ENCODE results near the gene BBX.
"Not testable (repeated sequence)": the region's sequence is repeated elsewhere in the genome, so short reads cannot be mapped to it uniquely, and the experiment has no call there.

Gene BBX

GRCh38 chr3:107542665-107543064 is 19.9 kb downstream of the BBX start:
- FAIRE-seq: no peak
- DNase-seq (ENCODE audit: low spot score): no peak

GRCh38 chr3:107543666-107544065 is 20.9 kb downstream of the BBX start:
- FAIRE-seq: no peak
- DNase-seq (ENCODE audit: low spot score): no peak

DNA sequence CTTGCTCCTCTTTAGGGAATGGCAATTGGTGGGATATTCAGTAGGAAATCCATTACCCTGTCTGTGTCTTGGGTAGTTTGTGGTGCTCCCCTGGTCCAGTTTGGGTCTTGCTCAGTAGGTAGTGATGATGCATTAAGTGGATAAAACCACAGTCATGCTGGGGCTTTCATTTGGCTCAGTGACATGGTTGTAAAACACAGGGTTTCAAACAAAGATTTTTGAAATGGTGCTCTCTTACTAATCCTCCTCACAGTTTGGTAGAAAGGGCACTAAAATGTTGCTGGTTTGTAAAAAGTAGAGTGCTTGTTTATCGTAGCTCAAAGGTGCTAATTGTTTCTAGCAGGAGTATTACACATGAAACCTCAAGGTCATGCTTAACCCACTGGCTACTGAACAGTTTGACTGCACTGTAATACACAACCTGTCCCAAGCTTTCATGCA is 22.9 kb downstream of the BBX start:
- no peak for DNase-seq (ENCODE audit: low spot score)
- no peak for FAIRE-seq

DNA sequence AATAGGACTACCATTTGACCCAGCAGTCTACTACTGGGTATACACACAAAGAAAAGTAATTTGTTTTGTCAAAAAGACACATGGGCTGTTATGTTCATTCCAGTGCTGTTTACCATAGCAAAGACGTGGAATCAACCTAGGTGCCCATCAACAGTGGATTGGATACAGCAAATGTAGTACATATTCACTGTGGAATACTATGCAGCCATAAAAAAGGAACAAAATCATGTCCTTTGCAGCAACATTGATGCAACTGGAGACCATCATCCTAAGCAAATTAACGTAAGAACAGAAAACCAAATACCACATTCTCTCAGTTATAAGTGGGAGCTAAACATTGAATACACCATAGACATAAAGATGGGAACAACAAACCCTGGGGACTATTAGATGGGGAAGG is 25.8 kb downstream of the BBX start:
- peak; percentile 42 for FAIRE-seq

GRCh38 chr3:107555359-107555758 is 32.6 kb downstream of the BBX start:
- no peak for FAIRE-seq
- DNase-seq (ENCODE audit: low spot score): no peak

More for the DNA sequence above, 25.8 kb downstream of the BBX start:
- no peak for DNase-seq (ENCODE audit: low spot score)

DNA sequence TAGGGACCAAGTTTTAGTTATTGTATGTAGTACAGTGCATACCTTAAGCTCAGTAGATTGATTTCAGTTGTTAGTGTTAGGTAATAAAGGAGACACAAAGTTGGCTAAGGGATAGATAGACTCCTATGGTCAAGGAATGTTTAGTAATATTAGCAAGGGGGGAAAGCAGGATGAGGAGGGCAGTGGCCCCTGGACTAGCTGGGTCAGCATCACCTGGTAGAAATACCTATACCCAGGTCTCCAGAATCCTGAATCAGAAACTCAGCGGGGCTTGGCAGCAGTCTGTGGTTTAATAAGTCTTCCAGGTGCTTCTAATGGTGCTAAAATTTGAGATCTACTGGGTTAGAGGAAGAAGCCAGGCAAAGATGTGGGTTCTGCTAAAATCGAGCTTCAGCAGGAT is 35.0 kb downstream of the BBX start:
- FAIRE-seq: no peak
- no peak for DNase-seq (ENCODE audit: low spot score)

DNA sequence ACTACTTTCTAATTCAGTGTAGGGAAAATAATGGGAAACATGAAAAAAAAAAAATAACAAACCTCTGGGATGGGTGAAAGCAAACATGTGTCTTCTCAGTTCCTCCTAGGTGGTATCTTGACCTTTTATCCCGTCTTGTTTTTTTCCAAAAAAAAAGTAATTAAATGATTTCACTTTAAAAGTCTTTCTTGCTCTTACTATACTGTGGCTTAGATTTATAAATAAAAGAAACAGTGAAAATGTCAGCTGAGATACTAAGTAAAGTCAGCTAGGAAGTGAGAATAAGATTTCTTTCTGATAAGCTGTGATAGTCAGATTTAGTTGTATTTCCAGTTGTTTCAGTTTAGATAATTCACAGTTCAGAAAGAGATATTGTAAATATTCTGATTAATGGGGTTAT is 37.4 kb downstream of the BBX start:
- FAIRE-seq: no peak
- no peak for DNase-seq (ENCODE audit: low spot score)

GRCh38 chr3:107561980-107562379 is 39.2 kb downstream of the BBX start:
- FAIRE-seq: no peak
- DNase-seq (ENCODE audit: low spot score): no peak

DNA sequence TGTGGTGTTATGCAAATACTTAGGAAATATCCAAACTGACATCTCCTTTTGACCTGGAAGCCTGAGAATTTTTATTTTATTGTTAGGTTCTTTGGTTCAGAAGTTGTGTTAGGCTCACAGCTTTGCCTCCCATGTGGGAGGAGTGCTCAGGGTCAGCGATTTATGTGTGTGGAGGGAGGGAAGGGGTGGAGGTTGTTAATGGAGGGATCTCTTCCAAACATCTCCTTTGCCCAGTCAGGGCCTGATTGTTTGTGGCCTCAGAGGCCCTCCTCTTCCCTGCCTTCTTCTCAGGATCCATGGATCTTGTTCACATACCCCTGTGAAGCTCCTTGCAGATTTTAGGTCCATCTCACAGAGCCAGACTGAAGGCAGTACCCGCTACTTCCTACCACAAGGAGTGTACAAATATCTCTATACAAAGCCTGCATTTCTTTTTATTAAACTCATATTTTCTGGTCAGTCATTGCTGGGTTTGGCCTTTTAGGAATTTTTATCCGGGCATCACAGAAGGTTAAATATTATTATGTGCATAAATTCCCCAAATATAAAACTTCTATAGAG is 40.3 kb downstream of the BBX start:
- no peak for DNase-seq (ENCODE audit: low spot score)

DNA sequence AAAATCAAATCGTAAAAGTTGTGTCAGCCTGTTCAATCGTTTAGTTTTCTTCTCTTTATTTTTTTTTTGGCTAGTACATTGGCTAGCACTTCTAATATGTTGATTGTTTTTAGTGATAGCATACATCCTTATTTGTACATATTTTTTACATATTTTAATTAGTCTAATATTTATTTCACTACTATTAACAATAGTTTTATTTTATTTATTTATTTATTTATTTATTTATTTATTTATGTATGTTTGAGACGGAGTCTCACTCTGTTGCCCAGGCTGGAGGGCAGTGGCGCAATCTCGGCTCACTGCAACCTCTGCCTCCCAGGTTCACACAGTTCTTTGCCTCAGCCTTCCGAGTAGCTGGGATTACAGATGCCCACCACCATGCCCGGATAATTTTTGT is 42.5 kb downstream of the BBX start:
- FAIRE-seq; DNase-seq (ENCODE audit: low spot score): not testable (repeated sequence)

More for the DNA sequence above, 40.3 kb downstream of the BBX start:
- FAIRE-seq: no peak

- peak; percentile 50 for FAIRE-seq
- not testable (repeated sequence) for DNase-seq (ENCODE audit: low spot score)
Measured at GRCh38 chr3:107571089-107571488, 48.3 kb downstream of the BBX start.

DNA sequence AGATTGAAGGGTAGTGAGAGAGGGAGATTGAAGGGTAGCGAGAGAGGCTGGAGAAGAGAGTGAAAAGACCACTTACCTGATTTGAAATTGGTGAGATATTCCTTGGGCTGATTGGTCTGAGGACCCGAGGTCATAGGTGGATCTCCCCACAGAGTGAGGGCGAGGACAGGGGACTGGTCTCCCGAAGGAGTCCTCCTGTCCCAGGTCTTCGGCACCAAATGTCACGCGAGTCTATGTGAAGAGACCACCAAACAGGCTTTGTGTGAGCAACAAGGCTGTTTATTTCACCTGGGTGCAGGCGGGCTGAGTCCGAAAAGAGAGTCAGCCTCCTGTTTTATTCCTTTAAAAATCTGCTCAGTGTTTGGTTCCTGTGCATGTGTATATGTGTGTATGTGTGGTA is 48.7 kb downstream of the BBX start:
- FAIRE-seq; DNase-seq (ENCODE audit: low spot score): not testable (repeated sequence)

- FAIRE-seq (no peak), DNase-seq (ENCODE audit: low spot score) (peak; percentile 21)
Measured at GRCh38 chr3:107574650-107575049, 51.9 kb downstream of the BBX start.

- DNase-seq (ENCODE audit: low spot score) (no peak), FAIRE-seq (no peak)
Measured at GRCh38 chr3:107578091-107578490, 55.3 kb downstream of the BBX start.

GRCh38 chr3:107578523-107578922 is 55.8 kb downstream of the BBX start:
- FAIRE-seq (no peak), DNase-seq (ENCODE audit: low spot score) (peak; percentile 12)

DNA sequence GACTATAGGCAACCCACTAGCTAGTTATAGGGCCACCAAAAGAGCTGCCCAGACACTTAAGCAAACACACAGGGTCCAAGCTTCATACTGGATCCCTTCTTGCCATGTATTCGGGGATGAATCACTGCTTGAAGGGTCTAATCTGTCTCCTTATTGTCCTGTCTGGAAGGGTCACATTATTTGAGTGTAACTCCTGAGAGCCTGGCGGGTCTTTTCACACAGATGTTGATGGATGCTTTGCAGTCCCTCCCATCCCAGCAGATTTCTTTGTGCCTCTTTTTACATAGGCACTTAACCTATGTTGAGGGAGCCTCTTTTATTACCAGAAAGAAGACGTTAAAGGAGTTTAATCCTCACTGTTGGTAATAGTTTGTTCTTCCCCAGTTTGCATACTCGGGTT is 56.6 kb downstream of the BBX start:
- FAIRE-seq: no peak
- no peak for DNase-seq (ENCODE audit: low spot score)

DNA sequence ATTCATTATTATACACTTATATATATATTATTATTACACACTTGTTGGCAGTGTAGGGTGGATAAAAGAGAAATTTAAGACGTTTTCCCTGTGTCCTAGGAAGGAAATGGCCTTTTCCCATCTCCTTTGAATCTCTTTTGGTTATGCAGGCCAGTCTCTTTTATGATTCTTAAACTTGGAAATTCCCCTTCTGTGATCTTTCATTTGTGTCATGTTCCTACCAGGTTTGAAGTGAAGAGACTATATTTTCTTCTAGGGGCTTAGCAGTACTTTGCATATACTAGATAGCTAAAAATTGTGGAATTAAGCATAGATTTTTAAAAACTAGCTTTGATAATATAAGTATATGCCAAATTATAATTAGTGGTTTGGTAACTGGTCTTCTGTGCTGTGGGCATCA is 58.5 kb downstream of the BBX start:
- no peak for FAIRE-seq
- DNase-seq (ENCODE audit: low spot score): no peak

DNA sequence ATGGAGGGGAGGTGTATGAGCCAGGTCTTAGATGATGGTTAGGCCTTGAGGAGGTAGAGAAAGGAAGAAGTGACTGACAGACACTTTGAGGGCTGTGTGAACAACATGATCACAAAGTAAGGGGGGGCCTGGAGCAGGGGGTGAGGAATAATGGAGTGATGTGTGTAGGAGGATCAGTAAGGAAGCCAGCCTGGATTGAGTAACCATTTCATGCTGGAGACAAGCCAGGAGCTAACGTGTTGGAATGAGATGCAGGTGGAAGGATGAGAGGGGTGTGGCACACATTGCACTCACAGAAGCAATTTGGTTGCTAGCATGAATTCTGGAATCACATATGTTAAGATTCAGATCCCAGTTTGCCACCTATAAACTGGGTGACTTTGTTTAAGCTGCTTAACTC is 65.5 kb downstream of the BBX start:
- FAIRE-seq (peak; percentile 30), DNase-seq (ENCODE audit: low spot score) (no peak)

DNA sequence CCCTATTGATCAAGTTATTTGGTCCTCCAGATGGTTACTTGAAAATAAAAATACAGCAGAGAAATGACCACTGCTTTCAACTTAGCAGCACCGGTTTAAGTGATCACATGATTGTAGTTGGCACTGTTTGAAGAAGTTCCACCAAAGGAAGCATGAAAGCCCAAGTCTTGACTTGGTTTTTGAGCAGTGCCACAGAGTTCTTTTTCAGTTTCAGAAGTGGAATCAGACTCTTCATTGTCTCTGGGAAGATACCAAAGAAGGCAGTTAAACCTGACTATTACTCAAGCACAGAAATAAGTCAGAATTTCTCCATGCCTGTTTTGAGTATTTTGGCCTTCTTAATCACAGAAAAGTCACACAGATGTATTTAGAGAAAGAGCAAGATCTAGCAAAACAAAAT is 66.7 kb downstream of the BBX start:
- DNase-seq (ENCODE audit: low spot score): no peak
- no peak for FAIRE-seq

GRCh38 chr3:107590786-107591185 is 68.0 kb downstream of the BBX start:
- FAIRE-seq: no peak

DNA sequence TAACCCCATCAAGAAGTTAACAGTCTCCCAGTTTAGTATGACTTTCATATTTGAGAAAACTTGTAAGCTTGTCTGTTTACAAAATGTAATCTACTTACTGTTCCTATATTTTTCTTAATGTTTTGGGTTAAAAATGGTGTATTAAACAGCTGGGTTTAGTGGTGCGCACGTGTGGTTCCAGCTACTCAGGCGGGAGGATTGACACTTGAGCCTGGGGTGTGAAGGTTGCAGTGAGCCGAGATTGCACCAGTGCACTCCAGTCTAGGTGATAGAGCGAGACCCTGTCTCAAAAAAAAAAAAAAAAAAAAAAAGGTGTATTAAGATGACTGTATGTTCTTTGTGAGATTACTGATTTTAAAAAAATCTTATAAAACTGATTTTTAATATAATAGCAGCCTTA is 69.3 kb downstream of the BBX start:
- no peak for FAIRE-seq
- no peak for DNase-seq (ENCODE audit: low spot score)

More at GRCh38 chr3:107590786-107591185, 68.0 kb downstream of the BBX start:
- no peak for DNase-seq (ENCODE audit: low spot score)

DNA sequence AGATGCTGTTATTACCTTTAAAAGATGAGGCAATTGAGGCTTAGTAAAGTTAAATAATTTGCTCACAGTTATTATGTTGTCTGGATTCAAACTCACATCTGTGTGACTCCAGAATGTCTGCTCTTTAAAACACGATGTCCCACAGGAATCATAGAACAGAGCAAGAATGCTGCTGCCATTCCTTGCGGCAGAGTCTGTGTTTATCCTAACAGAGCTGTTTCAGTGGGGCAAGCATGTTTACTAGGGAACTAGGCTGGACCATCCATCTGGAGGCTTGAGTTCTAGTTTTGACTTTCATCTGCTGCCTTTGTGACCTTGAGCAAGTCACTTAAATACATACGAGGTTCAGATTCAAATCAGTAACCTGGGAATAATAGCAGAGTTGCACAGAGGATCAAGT is 72.1 kb downstream of the BBX start:
- no peak for FAIRE-seq
- DNase-seq (ENCODE audit: low spot score): no peak

DNA sequence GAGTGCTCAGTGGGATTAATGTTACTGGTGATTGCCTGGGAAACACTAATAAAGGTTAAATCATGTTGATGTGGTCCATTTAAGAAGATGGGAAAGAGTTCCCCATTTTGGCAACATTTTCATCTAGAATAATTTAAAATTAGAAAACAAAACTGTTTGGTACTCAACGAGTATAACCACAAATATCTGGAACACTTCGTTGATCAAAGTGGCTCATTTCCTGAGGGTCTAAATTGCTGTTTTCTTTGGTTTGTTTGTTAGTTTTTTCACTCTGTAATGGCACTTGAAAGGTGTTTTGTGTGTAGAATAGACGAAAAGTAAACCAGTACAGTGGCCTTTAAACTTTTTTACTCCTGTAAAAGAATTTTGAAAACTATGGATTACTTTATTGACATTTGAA is 73.9 kb downstream of the BBX start:
- no peak for DNase-seq (ENCODE audit: low spot score)
- no peak for FAIRE-seq

Measured in urothelium cell line (cell line).